ENCODE data around the gene SUCO.

DNA sequence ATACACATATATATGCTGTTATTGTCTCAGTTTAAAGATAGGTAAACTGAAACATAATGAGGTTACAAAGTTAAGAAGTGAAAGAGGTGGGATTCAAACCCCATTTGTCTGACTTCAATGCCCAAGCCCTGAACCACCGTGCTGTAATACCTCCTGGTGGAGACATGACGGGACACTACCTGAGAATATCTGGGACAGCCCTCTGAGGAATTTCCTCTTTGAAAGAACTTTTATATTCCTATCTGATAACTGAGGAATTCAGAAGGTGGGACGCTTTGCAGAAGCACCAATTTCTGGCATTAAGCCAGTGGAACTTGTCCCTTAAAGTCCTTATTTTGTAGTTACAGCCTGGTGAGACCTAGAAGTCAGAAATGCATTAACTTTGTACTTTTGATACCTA lies 93.9 kb downstream of the SUCO start:
- TF ChIP-seq, protein P1, sequence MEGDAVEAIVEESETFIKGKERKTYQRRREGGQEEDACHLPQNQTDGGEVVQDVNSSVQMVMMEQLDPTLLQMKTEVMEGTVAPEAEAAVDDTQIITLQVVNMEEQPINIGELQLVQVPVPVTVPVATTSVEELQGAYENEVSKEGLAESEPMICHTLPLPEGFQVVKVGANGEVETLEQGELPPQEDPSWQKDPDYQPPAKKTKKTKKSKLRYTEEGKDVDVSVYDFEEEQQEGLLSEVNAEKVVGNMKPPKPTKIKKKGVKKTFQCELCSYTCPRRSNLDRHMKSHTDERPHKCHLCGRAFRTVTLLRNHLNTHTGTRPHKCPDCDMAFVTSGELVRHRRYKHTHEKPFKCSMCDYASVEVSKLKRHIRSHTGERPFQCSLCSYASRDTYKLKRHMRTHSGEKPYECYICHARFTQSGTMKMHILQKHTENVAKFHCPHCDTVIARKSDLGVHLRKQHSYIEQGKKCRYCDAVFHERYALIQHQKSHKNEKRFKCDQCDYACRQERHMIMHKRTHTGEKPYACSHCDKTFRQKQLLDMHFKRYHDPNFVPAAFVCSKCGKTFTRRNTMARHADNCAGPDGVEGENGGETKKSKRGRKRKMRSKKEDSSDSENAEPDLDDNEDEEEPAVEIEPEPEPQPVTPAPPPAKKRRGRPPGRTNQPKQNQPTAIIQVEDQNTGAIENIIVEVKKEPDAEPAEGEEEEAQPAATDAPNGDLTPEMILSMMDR (IDR thresholded peaks at IDR 0.05): no peak
- TF ChIP-seq EZH2 (IDR thresholded peaks at IDR 0.05; ENCODE audit: borderline replicate concordance, insufficient read depth, low read depth, low read length, poor library complexity, severe bottlenecking): no peak
